ENCODE measurements around the gene MEAK7.

The MEAK7 gene

GRCh38 chr16:84511831-84512230, 7.4 kb upstream of the MEAK7 start:
- DNase-seq = peak; percentile 34

- DNase-seq = peak; percentile 87
Observed at GRCh38 chr16:84511180-84511800, 6.8 kb upstream of the MEAK7 start.

- DNase-seq = peak; percentile 51
Observed at GRCh38 chr16:84509032-84509950, 4.8 kb upstream of the MEAK7 start.

GRCh38 chr16:84508502-84508901, 4.0 kb upstream of the MEAK7 start:
- DNase-seq = peak; percentile 19

DNA sequence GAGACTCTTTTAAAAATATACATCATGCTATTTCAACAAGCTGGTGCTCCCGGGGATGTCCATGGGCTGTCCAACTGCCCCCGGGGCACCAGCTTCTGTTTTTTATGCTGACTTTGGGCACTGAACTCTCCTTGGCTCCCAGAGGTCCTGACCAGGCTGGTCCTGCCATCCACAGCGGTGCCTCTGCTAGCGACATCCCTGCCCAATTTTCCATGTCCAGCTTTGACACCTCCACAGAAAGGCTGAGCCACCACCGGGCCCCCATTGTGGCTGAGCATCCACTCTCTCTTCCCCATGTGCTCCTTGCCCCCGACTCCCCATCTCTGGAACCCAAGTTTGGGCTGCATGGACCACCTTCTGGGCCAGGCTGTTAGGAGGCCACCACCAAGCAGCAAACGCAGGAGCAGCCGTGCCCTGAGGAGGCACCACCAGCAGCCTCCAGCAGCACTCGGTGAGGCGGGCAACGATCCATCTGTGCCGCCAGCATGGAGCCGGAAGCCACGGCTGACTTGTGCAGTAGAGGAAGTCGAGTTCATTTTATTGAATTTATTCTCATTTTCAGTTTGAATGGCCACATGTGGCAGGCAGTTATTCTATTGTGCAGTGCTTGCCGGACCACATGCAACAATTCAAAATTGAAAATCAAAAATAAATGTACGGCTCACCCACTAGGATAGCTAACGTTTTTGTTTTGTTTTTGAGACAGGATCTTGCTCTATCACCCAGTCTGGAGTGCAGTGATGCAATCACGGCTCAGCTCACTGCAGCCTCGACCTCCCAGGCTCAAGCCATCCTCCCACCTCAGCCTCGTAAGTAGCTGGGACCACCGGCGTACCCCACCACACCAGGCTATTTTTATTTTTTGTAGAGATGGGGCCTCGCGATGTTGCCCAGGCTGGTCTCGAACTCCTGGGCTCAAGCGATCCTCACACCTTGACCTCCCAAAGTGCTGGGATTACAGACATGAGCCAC, 2.8 kb upstream of the MEAK7 start:
- DNase-seq = peak; percentile 37

- peak; percentile 48 for DNase-seq
Observed at GRCh38 chr16:84505249-84506187, 1.1 kb upstream of the MEAK7 start.

- peak; percentile 63 for DNase-seq
Observed at GRCh38 chr16:84503751-84504395, 586 bp downstream of the MEAK7 start.

DNA sequence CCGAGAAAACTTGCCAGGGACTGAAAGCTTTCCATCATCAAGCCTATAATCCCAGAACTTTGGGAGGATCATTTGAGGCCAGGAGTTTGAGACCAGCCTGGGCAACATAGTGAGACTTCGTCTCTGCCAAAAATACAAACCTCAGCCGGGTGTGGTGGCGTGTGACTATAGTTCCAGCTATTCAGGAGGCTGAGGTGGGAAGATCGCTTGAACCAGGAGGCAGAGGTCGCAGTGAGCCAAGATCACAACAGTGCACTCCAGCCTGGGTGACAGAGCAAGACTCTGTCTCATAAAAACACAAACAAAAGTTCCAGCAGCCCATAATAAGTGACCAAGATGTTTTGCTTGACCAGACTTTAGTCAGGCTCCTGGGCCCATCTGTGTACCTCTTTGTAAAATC, 1.9 kb downstream of the MEAK7 start:
- DNase-seq = peak; percentile 40

- peak; percentile 35 for DNase-seq
Observed at GRCh38 chr16:84502075-84502474, 2.4 kb downstream of the MEAK7 start.

DNA sequence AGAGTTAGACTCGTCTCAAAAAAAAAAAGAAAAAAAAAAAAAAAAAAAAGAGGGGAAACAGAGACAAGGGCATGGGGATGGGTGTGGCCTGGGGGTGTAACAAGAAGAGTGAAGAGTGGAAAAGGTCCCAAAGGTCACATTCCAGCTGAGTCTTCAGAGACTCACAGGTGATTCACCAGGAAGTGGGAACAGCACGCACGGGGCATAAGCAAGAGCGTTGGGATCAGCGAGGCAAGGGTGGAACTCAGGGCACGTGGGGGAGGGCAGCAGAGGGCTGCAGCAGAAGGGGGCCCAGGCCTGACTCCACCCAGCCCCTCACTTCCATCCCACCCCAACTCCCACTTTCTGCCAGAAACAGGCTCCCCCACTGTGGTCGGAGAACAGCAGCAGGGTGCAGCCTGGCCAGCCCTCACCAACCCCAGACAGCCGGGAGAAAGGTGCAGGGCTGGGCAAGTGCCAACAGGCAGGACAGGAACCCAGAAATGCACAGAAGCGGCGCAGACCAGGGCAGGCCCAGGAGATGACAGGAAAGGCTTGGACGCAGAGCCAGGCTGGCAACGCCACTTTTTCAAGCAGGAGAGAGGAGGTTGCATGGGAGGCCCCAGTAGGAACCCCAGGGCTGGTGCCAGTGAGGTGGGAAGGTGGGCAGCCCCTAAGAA, 3.3 kb downstream of the MEAK7 start:
- DNase-seq = peak; percentile 65

- DNase-seq = peak; percentile 36
Observed at GRCh38 chr16:84500531-84500930, 3.9 kb downstream of the MEAK7 start.

GRCh38 chr16:84499638-84500037, 4.8 kb downstream of the MEAK7 start:
- peak; percentile 22 for DNase-seq

GRCh38 chr16:84498859-84499620, 5.4 kb downstream of the MEAK7 start:
- peak; percentile 43 for DNase-seq

DNA sequence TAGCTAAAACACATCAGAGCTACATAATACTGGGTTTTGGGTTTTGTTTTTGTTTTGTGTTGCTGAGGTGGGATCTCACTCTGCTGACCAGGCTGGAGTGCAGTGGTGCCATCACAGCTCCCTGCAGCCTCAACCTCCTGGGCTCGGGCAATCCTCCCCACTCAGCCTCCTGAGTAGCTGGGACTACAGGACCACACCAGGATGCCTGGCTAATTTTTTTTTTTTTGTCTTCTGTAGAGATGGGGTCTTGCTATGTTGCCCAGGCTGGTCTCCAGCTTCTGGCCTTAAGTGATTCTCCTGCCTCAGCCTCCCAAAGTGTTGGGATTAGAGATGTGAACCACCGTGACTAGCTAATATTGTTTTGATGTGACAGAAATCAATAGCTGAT, 6.2 kb downstream of the MEAK7 start:
- DNase-seq = peak; percentile 11

DNA sequence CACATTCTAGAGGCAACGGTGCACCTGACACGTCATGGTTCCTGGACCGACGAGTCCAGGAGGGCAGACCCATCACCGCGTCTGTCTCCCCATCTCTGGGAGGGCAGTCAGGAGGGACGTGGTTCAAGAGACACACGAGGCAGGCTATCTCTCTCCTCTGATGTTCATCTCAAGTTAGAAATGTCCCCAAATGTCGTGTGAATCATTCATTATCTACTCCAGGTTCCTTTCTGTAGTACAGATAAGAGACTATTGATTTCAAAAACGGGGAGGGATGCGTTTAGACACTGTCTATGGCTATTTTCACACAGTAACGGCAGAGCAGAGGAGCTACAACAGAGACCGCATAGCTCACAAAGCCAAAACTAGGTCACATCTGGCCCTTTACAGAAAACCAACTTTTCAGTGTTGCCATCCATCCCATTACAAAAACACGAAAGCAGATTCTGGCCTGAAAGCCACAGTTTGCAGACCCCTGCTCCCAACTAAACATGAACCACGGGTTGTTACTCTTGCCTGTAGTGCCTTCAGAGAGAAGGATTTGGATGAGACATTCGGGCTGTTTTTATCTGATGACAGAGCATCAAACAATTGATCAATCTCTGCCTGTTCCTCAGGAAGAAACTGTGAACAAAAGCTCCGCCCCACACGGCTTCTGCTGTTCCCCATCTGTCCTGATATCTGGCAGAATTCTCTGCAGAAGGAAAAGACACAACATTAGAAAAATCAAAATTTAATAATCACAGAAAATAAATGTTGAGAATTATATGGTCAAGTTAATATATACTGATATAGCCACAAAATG, 6.8 kb downstream of the MEAK7 start:
- DNase-seq = peak; percentile 4

DNA sequence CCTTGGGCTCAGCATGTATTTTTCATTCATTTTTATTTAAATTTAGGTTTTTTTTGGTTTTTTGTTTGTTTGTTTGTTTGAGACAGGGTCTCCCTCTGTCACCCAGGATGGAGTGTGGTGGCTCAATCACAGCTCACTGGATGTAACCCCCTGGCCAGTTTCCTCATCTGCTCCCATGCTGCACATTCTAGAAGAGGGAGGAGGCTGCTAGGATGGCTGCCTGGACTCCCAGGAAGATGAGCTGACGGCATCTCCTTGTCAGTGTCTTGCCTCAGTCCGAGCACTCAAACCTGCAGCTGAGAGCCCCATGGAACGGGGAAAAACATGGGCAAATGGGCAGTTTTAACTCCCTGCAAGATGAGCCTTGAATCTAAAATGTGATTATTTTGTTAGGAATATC, 7.5 kb downstream of the MEAK7 start:
- DNase-seq = no peak

- no peak for DNase-seq
Observed at GRCh38 chr16:84495506-84495905, 9.0 kb downstream of the MEAK7 start.

- no peak for DNase-seq
Observed at GRCh38 chr16:84489131-84489530, 15.3 kb downstream of the MEAK7 start.

DNA sequence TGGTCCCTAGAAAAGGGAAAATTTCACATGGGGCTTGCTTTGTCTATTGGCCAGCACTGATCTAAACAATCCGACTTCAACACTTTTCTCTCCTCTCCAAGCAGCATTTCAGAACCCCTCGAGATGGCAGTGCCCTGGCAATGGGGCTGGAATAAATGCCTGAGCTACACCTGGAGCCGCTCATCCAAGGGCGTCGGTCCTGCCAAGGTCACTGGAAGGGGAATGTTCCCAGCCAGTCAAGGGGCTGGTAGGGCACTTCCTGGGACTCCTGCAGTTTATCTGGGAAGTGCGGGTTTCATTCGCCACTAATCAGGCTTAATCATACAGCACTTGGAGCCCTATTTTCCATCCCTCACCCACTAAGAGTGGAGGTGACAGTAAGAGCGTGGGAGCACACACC, 17.1 kb downstream of the MEAK7 start:
- DNase-seq = no peak

Measured in islet precursor cell (in vitro differentiated cells).